DMS53 (cell line): ENCODE measurements around the gene PLK5.
"Not testable (repeated sequence)": the region's sequence is repeated elsewhere in the genome, so short reads cannot be mapped to it uniquely, and the experiment has no call there.

ENCODE experiments used
- DNase-seq: peaks from one replicate; lab custom pipeline; 2025; lab: John Stamatoyannopoulos, UW

Gene PLK5

DNA sequence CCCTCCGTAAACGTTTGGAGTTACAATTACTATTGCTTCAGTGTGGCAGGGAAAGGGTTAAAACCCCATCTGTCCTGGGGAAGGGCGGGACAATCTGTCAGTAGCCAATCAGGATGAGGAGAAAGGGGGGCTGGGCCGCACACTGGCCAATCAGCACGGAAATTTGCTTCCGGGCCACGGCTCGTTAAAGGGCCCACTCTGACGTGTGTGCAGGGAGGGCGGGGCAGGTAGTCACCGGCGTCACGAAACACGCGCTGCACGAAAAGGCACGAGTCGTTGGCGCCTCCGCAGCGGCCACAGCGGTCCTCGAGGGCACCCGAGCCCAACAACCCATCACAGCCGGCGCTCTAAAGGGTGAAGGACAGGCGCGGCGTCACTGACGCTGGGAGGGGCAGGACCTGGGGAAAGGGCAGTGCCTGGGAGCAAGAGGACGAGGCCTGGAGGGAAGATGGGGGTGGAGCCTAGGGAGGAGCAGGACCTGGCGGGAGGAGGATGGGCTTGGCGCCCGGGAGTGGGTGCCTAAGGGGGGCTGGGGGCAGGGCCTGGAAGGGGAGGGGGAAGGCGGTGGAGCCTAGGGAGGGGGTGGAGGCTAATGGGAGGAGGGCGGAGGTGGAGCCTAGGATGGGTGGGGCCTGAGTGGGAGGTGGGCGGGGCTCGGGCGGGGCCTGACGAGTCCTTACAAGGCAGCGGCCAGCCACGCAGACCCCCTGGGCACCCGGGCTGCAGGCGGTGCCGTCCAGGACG lies 15.9 kb upstream of the PLK5 start:
- peak; percentile 93 for DNase-seq

DNA sequence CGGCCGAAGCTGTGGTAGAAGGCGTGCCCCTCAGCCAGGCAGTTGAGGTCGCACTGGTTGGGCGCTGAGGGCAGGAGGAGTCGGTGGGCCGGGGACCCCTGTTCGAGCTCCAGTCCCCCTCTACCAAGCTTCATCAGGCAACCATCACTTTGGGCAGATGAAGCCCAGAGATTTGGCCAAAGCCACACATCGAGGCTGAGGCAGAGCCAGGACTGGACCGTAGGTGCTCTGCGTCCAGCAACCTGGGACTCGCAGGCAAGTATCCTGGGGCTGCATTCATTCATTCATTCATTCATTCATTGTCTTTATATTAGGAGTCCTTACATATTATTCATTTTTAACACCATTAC lies 15.4 kb upstream of the PLK5 start:
- DNase-seq: no peak

DNA sequence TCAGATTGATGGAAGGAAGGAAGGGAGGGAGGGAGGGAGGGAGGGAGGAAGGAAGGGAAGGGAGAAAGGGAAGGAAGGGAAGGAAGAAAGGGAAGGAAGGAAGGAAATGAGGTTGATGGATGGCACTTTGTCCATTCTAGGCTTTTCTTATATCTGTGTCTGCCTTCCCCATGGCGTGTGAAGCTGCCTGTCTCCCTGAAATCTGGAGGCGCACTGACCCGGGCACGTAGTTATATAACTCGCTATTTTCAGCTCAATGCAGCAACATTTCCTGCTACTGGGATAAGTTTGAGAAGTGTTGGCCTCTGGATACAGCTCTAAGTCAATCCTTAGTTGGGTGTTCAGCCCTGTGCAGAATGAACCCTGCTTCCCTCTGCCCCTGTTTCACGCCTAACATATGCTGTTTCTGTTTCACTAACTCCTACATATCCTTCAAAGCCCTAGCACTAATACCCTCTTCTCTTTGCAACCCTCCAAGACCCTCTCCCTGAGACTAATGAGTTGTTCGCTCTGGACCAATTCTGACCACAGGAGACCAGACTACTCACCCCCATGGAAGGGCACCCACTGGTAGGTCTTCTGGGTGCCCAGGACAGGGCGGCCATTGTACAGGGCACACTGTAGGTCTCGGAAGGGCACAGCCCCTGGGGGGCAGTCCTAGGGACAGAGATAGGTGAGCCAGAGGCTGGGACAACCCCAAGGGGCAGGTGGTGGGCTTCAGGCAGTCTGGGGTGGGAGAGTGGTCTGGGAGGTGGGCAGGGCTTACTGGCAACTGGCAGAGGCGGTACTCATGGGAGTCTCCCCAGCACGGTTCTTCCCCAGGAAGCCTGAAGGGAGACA lies 14.1 kb upstream of the PLK5 start:
- DNase-seq: no peak

DNA sequence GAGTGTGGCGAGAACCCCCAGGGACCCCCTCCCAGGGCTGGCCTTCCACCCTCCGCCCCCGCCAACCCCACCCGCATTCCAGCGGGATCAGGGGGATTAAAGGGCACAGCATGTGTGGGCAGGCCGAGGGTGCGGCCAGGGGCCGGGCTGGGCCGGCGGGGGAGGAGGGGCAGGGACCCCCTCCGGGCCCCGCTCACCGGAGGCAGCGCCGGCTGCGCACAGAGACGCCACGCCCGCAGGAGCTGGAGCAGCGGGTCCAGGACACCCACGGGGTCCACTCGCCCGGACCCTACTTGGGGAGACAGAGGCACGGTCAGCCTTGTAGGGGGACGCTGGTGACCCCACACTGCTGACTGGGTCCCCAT lies 13.5 kb upstream of the PLK5 start:
- DNase-seq: no peak

DNA sequence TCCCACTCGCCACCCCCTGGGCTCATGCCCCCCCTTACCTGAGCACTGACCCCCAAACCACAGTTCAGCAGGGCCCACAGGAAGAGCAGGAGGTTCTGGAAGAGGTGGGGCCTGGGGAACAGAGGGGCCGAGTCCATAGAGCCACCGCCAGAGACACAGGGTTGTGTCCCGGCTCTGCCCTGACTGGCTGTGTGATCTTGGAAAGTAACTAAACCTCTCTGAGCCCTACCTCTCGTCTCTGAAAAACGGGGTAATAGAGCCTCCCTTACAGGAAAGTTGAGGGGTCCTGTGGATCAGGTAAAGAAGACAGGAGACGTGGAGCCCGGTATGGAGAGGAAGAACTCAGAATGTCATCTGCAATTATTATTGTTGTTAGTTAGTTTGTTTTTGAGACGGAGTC lies 13.1 kb upstream of the PLK5 start:
- DNase-seq: no peak

DNA sequence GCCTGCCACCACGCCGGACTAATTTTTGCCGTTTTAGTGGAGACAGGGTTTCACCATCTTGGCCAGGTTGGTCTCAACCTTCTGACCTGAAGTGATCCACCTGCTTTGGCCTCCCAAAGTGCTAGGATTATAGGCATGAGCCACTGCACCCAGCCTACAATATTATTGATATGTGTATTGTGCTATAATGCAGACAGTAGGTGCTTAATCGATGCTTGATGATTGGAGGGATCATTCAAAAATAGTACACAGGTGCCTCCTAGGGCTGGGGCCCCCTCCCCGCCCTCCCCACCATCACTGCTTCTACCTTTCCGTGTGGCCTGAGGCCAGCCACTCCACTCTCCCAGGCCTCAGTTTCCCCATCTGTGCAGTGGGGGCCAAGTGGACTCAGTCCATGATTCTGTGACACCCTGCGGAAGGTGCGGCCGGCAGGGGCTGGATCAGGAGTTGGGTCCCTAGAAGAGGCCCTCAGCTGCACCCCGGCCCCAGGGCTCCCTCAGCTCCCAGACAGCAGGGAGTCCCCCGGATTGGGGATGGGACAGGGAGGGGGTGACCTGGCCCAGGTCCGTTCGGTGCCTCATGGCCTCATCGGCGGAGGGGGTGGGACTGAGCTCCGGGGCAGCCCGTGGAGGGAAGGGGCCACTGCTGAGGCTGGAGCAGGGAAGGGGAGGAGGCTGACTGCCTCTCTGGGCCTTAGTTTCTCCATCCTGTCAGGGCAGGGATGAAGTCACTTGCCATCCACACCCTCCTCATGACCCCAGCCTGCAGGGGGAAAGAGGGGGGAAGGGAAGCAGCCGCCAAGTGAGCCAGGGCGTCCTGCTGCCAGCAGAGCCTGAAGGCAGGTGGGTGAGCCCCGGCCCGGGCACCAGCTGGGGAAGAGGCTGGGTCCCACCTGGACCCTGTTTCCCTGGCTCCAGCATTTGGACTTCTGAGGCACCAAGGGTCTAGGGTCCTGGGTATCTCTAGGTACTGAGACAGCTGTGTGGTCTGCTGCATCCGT lies 12.3 kb upstream of the PLK5 start:
- no peak for DNase-seq

DNA sequence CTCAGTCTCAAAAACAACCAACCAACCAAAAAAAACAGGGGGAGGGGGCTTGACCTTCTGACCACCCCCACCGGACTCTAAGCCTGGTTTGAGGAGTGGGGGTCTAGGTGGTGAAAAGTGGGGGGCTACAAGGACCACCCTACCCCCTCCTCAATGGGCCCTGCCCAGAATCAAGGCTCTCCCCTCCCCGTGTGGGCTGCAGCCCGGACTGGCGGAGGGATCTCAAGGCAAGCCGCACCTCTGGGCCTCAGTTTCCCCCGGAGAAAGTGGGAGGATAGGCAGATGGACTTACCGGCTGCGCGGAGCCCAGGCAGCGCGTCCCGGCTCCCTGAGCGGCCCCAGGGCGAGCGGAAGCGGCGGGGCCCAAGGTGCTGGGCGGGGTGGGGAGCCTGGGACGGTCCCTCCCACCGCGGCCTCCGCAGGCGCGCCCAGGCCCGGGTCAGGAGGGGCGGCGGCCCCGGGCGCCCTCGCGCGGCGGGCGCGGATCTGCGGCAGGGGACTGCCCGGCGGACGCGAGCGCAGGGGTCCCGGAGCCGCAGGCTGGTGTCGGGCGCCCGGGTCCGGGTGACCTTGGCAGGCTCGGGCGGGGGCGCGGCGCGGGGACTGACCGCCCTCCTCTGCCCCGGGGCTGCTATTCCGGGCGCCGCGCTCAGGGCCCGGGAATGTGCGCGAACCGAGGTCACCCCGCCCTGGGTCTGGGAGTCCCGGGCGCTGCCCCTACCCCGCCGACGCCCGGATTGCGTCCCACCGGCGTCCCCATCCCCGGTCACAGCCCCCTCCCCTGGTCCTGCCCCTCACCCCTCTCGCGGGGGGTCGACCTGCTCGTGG lies 11.0 kb upstream of the PLK5 start, which contains the start of gene ADAMTSL5:
Gene ADAMTSL5, minus strand, starts transcription at position 349 of the 828 bp plus-strand sequence. CDS start 2,076 bp downstream, outside the sequence.
- peak; percentile 74 for DNase-seq

DNA sequence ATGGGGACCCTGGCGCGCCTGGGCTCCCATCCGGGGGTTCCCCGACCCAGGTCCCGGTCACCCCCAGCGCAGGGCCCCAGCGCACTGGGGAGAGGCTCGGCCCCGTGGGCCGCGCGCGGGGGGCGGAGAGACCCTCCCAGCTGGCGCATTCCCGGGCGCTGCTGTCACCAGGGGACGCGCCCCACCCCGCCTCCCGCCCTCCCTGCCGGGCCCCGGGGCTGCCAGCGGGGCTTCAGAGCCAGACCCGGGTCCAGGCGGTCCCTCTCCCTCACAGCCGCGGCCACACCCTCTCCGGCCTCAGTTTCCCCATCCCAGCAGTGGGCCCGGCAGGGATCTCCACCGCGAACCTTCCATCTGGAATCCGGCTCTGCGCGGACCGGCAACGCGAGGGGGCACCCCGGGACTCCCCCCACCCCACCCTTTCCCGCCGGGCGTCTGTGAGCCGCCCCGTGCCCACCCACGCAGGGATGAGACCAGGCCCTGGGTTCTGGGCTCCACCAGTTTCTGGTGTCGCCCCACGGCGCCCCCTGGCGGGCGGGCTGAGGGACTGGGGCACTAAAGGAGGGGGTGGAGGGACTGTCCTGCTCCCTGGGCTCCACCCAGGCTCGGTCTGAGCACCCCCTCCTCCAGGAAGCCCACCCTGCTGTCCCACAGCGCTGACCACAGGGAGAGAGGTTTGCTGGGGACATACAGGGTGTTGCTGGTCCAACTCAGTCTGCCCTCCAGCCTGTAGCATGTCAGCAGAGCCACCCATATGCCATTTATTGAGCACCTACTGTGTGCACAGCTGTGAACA lies 10.2 kb upstream of the PLK5 start:
- peak; percentile 60 for DNase-seq

DNA sequence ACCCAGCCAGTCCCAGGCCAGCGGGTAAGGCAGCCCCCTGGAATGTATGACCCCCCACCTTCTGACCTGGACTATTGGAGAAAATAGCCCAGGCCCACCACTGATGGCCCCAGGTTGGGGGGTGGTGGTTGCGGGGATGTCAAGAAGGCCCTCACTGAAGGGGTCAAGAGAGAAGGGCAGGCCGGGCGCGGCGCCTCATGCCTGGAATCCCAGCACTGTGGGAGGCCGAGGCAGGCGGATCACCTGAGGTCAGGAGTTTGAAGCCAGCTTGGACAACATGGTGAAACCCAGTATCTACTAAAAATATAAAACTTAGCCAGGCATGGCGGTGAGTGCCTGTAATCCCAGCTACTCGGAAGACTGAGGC lies 9.6 kb upstream of the PLK5 start:
- no peak for DNase-seq

DNA sequence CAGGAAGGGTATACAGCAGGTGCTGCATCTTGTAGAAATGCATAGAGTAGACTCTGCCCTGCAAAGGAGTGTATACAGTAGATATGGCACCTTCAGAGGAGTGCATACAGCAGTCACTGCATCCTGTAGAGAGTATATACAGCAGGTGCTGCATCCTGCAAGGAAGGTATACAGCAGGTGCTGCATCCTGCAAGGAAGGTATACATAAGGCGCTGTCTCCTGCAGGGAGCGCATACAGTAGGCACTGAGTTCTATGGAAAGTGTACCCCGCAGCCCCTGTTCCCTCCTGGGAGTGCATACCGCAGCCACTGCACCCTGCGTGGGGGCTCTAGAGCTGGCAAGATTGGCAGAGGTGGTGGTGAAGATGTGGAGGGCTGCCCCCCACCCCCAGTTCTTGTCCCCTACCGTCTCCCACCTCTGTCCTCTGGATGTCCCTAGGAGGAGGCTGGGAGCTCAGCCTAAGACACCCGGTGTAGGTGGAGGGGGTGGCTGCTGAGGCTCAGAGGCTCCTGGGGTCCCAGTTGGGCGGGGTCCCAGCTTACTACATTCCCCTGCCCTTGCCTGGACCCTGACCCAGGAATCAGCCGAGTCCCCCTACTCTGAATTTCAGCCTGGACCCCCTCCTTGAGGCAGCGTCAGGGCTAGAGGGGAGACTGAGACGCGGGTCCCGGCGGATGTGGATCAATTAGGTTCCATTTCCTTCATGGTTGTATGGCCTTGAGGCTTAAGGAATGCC lies 8.7 kb upstream of the PLK5 start:
- DNase-seq: no peak

DNA sequence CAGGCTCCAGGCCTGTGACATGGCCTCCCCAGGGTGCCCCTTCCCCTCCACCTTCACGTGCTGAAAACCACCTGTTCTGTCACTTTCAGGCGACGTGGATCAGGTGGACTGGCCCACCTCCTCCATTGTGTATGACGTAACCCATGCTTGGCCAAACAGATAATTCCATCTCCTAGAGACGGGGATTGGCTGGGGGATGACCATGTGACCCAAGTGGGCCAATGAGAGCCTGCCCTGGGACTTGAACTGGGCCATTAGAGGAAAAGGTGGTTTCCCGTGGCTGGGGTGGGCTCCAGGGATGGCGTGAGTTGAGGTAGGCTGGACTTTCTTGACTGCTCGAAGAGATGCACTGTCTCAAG lies 7.5 kb upstream of the PLK5 start:
- peak; percentile 28 for DNase-seq

DNA sequence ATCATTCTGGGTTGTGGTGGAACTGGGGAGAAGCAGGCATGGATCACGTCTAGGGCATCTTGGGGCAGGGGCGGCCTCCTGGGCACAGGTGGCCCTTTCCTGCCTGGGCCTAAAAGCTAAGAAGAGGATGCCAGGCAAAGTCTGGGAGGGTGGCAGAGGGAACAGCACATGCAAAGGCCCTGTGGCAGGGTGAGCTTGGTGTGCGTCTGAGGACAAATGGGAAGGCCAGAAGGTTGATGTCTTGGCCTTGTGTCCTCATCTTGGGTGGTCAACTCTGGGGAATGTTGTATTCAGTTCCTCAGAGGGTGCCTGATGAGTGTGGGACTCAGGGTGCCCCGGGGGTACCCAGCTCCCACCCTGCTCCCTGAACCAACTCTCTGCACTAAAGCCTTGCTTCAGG lies 5.4 kb upstream of the PLK5 start:
- no peak for DNase-seq

DNA sequence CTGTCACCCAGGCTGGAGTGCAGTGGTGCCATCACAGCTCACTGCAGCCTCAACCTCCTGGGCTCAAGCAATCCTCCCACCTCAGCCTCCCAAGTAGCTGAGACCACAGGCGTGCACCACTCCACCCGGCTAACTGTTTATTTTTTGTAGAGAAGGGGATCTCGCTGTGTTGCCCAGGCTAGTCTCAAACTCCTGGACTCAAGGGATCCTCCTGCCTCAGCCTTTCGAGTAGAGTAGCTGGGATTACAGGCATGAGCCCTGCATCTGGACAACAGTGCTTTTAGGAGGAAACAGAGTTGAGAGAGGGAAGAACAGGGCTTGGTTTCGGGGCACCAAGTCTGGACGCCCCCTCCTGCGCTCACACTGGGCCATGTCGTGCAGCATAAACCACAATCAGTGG lies 4.1 kb upstream of the PLK5 start:
- DNase-seq: not testable (repeated sequence)

DNA sequence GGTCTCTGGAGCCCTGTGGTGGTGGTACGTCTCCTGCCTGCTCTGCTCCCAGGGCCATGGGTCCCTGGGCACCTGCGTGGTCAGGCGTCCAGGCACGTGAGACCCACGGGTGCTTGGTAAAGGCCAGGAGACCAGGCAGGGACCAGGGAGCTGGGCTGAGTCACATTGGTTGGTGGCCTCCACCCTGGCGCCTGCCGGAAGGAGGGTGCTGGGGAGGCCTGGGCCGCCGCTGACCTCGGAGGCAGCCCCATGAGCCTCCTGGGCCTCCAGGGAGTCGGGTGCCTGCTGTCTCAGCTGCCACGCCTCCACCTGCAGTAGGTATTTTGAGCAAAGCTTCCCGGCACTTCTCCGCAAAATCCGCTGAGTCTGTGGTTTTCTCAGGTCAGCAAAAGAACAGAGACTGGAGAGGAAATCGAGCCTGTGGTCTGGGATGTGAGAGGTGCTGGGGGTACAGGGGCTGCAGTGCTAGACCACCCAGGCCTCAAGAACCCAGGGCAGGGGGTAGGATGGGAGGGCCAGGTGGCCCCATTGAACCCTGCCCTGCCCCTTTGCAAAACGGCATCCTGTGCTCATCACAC lies 3.6 kb upstream of the PLK5 start:
- peak; percentile 53 for DNase-seq

DNA sequence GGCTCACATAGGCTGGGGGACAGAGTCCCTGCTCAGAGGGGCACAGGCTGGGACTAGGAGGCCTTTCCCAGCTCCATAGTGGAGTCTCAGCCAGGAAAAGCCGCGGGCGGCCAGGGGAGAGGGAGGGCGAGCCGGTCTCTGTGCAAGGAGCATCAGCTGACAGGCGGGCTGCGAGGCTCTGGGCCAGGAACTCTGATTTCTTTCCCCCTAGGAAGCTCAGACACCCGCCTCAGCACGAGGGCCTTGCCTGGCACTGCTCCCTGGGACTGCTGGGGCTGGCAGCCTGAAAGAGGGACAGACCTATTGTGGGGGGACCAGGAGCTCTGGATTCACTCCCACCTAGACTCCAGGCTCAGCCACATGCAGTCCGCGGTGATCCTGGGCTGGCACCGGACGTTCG lies 2.2 kb upstream of the PLK5 start:
- DNase-seq: no peak

DNA sequence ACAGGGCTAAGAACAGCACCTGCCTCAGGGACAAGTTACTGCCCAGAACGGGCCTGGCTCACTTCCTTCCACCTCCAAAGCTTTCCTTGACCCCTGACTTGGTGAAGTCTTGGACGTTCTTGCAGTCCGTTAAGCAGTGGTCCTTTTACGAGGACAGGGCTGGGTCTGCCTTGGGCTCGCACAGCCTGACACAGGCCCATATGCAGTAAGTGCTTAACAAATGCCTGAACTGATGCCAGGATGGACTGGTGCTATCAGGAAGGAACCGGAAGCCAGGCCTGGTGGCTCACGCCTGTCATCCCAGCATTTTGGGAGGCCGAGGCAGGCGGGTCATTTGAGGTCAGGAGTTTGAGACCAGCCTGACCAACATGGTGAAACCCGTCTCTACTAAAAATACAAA lies 1.8 kb upstream of the PLK5 start:
- no peak for DNase-seq

DNA sequence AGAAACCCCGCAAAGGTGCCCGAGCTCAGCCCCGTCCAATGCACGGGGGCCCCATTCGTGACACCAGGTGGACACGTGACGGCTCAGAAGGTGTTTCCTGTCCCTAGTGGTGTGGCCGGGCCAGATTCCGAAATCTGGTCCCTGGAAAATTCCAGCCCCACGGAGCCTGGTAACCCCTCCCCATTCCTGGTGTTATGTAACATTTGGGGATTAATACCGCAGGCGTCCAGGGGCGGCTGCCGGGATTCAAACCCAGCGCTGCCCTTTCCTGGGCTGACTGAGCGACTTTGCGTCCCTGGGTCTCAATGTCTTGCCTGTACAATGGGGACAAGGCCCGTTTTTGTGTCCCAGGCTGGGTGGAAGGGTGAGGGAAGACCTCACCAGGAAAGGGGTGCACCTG lies 1.0 kb upstream of the PLK5 start:
- no peak for DNase-seq

DNA sequence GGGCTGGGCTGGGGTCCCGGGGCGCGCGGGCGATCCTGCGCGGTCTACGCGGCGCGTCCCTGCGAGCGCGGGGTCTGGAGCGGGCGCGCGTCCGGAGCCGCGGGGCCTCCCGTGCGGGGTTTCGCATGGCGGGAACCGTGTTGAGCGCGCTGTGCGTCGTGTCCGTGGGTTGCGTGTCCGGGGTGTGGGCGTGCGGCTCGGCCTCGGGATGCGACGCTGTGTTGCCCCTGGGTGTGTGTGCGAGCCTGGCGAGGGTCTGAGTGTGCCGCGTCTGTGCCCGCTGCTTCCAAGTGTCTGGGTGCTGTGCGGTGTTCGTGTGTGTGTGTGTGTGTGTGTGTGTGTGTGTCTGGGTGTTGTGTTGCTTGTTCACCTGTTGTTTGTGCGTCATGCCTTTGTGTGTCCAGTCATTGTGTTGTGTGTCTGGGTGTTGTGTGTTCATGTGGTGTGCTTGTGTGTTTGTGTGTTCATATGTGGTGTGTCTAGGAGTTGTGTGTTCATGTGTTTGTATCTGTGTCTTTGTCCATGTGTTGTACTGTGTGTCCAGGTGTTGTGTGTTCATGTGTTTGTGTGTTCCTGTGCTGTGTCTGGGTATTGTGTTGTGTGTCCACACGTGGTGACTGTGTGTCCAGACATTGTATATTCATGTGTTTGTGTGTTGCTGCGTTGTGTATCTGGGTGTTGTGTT lies 552 bp downstream of the PLK5 start:
- no peak for DNase-seq

DNA sequence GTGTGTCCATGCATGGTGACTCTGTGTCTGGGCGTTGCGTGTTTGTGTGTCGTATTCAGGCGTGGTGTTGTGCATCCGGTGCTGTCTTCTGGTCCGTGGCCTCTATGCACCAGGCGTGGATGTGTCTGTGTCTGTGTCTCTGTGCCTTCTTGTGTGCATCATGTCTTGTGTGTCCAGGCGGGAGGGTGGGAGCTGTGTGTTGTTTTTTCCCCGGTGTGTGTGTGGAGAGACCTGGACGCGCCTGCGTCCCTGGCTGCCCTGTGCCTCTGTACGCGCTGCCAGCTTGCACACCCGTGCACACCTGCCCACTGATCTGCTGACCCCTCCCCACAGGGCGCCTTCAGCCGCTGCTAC lies 1.1 kb downstream of the PLK5 start:
- DNase-seq: no peak
